ENCODE data around the gene COASY. TPM values are rescaled to one million over a fixed set of nuclear protein-coding genes. Genes with fewer than 3 reads are reported as not detected.
"Not testable (repeated sequence)": the region's sequence is repeated elsewhere in the genome, so short reads cannot be mapped to it uniquely, and the experiment has no call there.

Gene COASY
- total RNA-seq, 2 donors from 2014 or later: 24.1 to 60.6 TPM

DNA sequence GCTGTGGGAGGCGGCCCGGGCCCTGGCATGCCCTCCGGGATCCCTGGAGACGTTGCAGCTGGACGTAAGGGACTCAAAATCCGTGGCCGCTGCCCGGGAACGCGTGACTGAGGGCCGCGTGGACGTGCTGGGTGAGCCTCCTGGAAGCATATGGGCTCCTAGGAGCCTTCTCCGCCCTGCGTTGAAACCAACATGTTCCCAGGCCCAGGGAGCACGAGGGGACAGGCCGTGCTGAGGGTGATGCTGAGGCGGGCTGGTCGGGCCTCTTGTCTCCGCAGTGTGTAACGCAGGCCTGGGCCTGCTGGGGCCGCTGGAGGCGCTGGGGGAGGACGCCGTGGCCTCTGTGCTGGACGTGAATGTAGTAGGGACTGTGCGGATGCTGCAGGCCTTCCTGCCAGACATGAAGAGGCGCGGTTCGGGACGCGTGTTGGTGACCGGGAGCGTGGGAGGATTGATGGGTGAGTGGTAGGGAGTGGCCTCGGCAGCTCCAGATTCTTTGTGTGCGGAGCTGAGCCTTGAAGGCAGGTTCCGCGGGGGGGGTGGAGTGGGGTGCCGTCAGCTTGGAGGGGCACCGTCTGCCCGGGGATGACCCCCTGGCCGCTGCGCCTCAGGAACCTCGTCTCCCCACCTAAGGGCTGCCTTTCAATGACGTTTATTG, 8.7 kb upstream of the COASY start:
- peak overlapping the region in 1 of 4 donors; percentile 94 for H3K27ac ChIP-seq
- TF ChIP-seq POLR2A (IDR thresholded peaks at IDR 0.05) (no peak), CTCF (IDR thresholded peaks at IDR 0.05) (no peak)
- intact Hi-C loops (cut with DNase I): no loop called here
- H3K4me1 ChIP-seq: peaks cover 37% of the 10 kb centered on the region
- H3K9me3 ChIP-seq: no peaks in the 10 kb centered on the region
- no peak for ATAC-seq
- H3K27me3 ChIP-seq: no peaks in the 10 kb centered on the region
- no peak for DNase-seq
- no peaks in the 10 kb centered on the region for H3K36me3 ChIP-seq (replicated peaks in 1 of 2; ENCODE audit: insufficient read depth in 1 of 2, low read depth in 2 of 2)
- WGBS, 2 donors: 74 to 86% methylated on average over 17 to 42 of the region's 45 CpGs
- H3K4me3 ChIP-seq: no peak overlapping the region

GRCh38 chr17:42553866-42554249, 8.1 kb upstream of the COASY start:
- peak overlapping the region; percentile 78 to 94 (median 90) for H3K27ac ChIP-seq
- peaks cover 31% of the 10 kb centered on the region for H3K4me1 ChIP-seq
- H3K9me3 ChIP-seq: no peaks in the 10 kb centered on the region
- intact Hi-C loops (cut with DNase I): no loop called here
- H3K27me3 ChIP-seq: no peaks in the 10 kb centered on the region
- DNase-seq (peak in 2 of 4 donors; percentile 31 to 46), ATAC-seq (peak; percentile 15)
- no peaks in the 10 kb centered on the region for H3K36me3 ChIP-seq (replicated peaks in 1 of 2; ENCODE audit: insufficient read depth in 1 of 2, low read depth in 2 of 2)
- TF ChIP-seq POLR2A (IDR thresholded peaks at IDR 0.05) (no peak), CTCF (IDR thresholded peaks at IDR 0.05) (no peak)
- H3K4me3 ChIP-seq: peak overlapping the region; percentile 53 to 67
- WGBS, 2 donors: 39% methylated on average over 16 of the region's 16 CpGs; no CpG with 5 or more reads in 1 of the 2 donors

DNA sequence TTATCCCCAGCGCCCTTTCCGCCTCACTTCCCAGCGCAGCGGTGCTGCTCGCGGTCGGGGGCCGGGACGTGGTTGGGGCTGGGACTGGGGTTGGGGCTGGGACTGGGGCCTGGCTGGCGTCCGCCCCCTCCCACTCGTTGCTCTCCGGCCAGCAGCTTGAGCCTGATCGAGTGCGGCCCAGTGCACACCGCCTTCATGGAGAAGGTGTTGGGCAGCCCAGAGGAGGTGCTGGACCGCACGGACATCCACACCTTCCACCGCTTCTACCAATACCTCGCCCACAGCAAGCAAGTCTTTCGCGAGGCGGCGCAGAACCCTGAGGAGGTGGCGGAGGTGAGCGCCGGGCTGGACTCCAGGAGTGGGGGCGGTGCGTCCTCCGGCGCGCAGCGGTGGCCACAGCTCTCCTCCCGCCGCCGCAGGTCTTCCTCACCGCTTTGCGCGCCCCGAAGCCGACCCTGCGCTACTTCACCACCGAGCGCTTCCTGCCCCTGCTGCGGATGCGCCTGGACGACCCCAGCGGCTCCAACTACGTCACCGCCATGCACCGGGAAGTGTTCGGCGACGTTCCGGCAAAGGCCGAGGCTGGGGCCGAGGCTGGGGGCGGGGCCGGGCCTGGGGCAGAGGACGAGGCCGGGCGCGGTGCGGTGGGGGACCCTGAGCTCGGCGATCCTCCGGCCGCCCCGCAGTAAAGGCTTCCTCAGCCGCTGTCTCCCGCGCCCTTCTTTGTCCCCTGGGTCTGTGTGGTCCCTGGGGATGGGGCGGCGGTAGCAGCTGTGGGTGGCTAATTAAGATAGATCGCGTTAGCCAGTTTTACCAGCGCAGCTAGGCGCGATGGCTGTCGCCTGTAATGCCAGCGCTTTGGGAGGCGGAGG, 7.5 kb upstream of the COASY start:
- H3K36me3 ChIP-seq (replicated peaks in 1 of 2; ENCODE audit: insufficient read depth in 1 of 2, low read depth in 2 of 2): no peaks in the 10 kb centered on the region
- WGBS, 2 donors: 0 to 1% methylated on average over 12 to 81 of the region's 82 CpGs
- TF ChIP-seq CTCF (IDR thresholded peaks at IDR 0.05) (no peak), POLR2A (IDR thresholded peaks at IDR 0.05) (peak; percentile 70 to 89 (median 87))
- peaks cover 27% of the 10 kb centered on the region for H3K4me1 ChIP-seq
- peak overlapping the region; percentile 78 to 94 (median 90) for H3K27ac ChIP-seq
- H3K27me3 ChIP-seq: no peaks in the 10 kb centered on the region
- intact Hi-C loops (cut with DNase I): no loop called here
- ATAC-seq (peak; percentile 95), DNase-seq (peak; percentile 85 to 89 (median 88))
- H3K4me3 ChIP-seq: peak overlapping the region; percentile 53 to 67
- no peaks in the 10 kb centered on the region for H3K9me3 ChIP-seq

DNA sequence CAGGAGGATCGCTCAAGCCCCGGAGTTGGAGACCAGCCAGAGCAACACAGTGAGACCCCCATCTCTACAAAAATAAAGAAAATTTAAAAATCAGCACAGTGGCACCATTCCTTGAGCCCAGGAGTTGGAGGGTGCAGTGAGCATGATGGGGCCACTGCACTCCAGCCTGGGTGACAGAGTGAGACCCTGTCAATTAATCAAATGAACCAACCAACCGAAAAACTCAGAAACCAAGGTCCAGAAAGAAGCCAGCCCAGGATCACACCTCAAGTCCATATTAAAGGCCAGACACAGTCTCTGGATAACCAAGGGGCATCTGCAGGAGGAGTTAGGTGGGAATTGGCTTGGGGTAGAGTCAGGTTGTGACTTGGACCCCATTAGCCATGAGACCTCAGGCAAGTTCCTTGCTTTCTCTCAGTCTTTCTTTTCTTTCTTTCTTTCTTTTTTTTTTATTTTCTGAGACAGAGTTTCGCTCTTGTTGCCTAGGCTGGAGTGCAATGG, 6.8 kb upstream of the COASY start:
- peak overlapping the region; percentile 53 to 67 for H3K4me3 ChIP-seq
- DNase-seq (no peak), ATAC-seq (peak; percentile 4)
- H3K27ac ChIP-seq: peak overlapping the region; percentile 78 to 94 (median 90)
- no peaks in the 10 kb centered on the region for H3K9me3 ChIP-seq
- TF ChIP-seq POLR2A (IDR thresholded peaks at IDR 0.05) (no peak), CTCF (IDR thresholded peaks at IDR 0.05) (no peak)
- H3K4me1 ChIP-seq: peaks cover 27% of the 10 kb centered on the region
- no peaks in the 10 kb centered on the region for H3K27me3 ChIP-seq
- WGBS, 2 donors: 25% methylated on average over 4 of the region's 4 CpGs
- H3K36me3 ChIP-seq (replicated peaks in 1 of 2; ENCODE audit: insufficient read depth in 1 of 2, low read depth in 2 of 2): no peaks in the 10 kb centered on the region
- intact Hi-C loops (cut with DNase I): no loop called here

- H3K4me1 ChIP-seq: peaks cover 28% of the 10 kb centered on the region
- ATAC-seq; intact Hi-C loops (cut with DNase I); H3K36me3 ChIP-seq (replicated peaks in 1 of 2; ENCODE audit: insufficient read depth in 1 of 2, low read depth in 2 of 2); H3K9me3 ChIP-seq; H3K27ac ChIP-seq; H3K27me3 ChIP-seq; DNase-seq; H3K4me3 ChIP-seq: not testable (repeated sequence)
- 53 to 71% methylated on average over 5 of the region's 5 CpGs for WGBS, 2 donors
Measured at GRCh38 chr17:42555961-42556617, 5.9 kb upstream of the COASY start.
